ENCODE results near the gene LHX3. TPM values are rescaled to one million over a fixed set of nuclear protein-coding genes. Genes with fewer than 3 reads are reported as not detected.

LHX3 gene
- total and polyA plus RNA-seq, 2 of the 8 experiments (the other 6 are each of a cell fraction or from before 2014, with no cell fraction given) = 0.02 TPM; not detected in 1

GRCh38 chr9:136222166-136222905, 17.4 kb upstream of the LHX3 start (continued):
- TF ChIP-seq CTCF (IDR thresholded peaks at IDR 0.05; ENCODE audit: control extremely low read depth in 1 of 3, insufficient read depth in 1 of 3, low read depth in 1 of 3, low read length in 3 of 3) (no peak), RAD21 (IDR thresholded peaks at IDR 0.05 in 1 of 2, conservative IDR thresholded peaks at IDR 0.05 in 1 of 2; ENCODE audit: low read depth in 2 of 2, low read length in 2 of 2) (no peak), ATF3 (IDR thresholded peaks at IDR 0.05; ENCODE audit: insufficient read depth, low read depth, low read length) (no peak), NANOG (IDR thresholded peaks at IDR 0.05; ENCODE audit: insufficient read depth, low read depth, low read length, poor library complexity, severe bottlenecking) (no peak), SIX5 (IDR thresholded peaks at IDR 0.05; ENCODE audit: low read depth, low read length) (no peak), ATF2 (IDR thresholded peaks at IDR 0.05; ENCODE audit: low read length) (no peak), CEBPB (IDR thresholded peaks at IDR 0.05; ENCODE audit: low read depth, low read length) (no peak), EP300 (IDR thresholded peaks at IDR 0.05; ENCODE audit: borderline replicate concordance in 1 of 2, low read depth in 2 of 2, low read length in 2 of 2) (no peak)

Data from H1 (cell line).